A673 (cell line): ENCODE measurements around the gene PELI1. TPM values are rescaled to one million over a fixed set of nuclear protein-coding genes. Genes with fewer than 3 reads are reported as not detected.

Experiments
- BruUV-seq: library from RNA; stranded (reverse); fragments of 400-500 nt; replicated peaks from 2 replicates; lab custom pipeline; 2021; lab: Mats Ljungman, UMichigan
- CTCF ChIA-PET: fragments of 300-600 bp; sonication (Branson Sonifier 250); formaldehyde crosslinking; loops from one replicate; lab custom pipeline; 2022; ENCODE audit warnings: antibody characterized with exemption; lab: Charles Lee
- POLR2A ChIA-PET: fragments of 300-600 bp; sonication (Branson Sonifier 250); formaldehyde crosslinking; loops from one replicate; lab custom pipeline; 2022; ENCODE audit warnings: antibody characterized with exemption; ENCODE audit not compliant: low non-redundant PET; lab: Charles Lee
- DNase-seq: peaks from one replicate; pipeline ENCODE4 v3.0.0-alpha.2; 2015; ENCODE audit warnings: low spot score
- H3K27ac ChIP-seq: fragments of 200-600 bp; sonication (generic); 2 replicates; pipeline ENCODE4 v1.5.1; 2016; ENCODE audit warnings: mixed run types, low read depth, mild to moderate bottlenecking, mixed read lengths, antibody characterized with exemption, low read length; ENCODE audit not compliant: poor library complexity, severe bottlenecking
- H3K27me3 ChIP-seq: fragments of 200-600 bp; sonication (generic); replicated peaks from 2 replicates; pipeline ENCODE4 v1.6.1; 2017; ENCODE audit warnings: mixed run types, low read depth, mild to moderate bottlenecking, mixed read lengths, antibody characterized with exemption, low read length; ENCODE audit not compliant: insufficient read depth, poor library complexity
- H3K36me3 ChIP-seq: fragments of 200-600 bp; sonication (generic); 2 replicates; pipeline ENCODE4 v1.6.1; 2016; ENCODE audit warnings: mixed run types, mild to moderate bottlenecking, mixed read lengths, antibody characterized with exemption, low read length; ENCODE audit not compliant: insufficient read depth, poor library complexity, severe bottlenecking
- H3K4me1 ChIP-seq: fragments of 200-600 bp; sonication (generic); 2 replicates; pipeline ENCODE4 v1.6.1; 2017; ENCODE audit warnings: mixed run types, mild to moderate bottlenecking, mixed read lengths, antibody characterized with exemption, low read length; ENCODE audit not compliant: insufficient read depth, poor library complexity, severe bottlenecking
- H3K4me3 ChIP-seq: fragments of 200-600 bp; sonication (generic); 2 replicates; pipeline ENCODE4 v1.5.1; 2016; ENCODE audit warnings: low read depth, mixed run types, mild to moderate bottlenecking, mixed read lengths, low read length; ENCODE audit not compliant: poor library complexity, severe bottlenecking
- H3K9me3 ChIP-seq: fragments of 200-600 bp; sonication (generic); 2 replicates; pipeline ENCODE4 v1.6.1; 2016; ENCODE audit warnings: mixed run types, low read depth, mild to moderate bottlenecking, mixed read lengths, antibody characterized with exemption, low read length; ENCODE audit not compliant: poor library complexity, severe bottlenecking
- CTCF ChIP-seq: fragments of 300-800, 200-600 bp; sonication (generic); conservative IDR thresholded peaks from 2 replicates; pipeline ENCODE4 v1.5.1; 2017; ENCODE audit warnings: low read depth, mild to moderate bottlenecking, antibody characterized with exemption, low read length, moderate library complexity, mixed read lengths
- EZH2 ChIP-seq: fragments of 200-600 bp; sonication (generic); IDR thresholded peaks from 2 replicates; pipeline ENCODE4 v1.6.1; 2017; ENCODE audit warnings: borderline replicate concordance, low read depth, mild to moderate bottlenecking, mixed read lengths, antibody characterized with exemption, low read length; ENCODE audit not compliant: poor library complexity, severe bottlenecking
- intact Hi-C: fragments of 100-400 bp; cut with micrococcal nuclease; formaldehyde crosslinking; loops from one replicate; pipeline ENCODE4 v1.10.0; 2022; ENCODE audit not compliant: unreplicated experiment
- total RNA-seq: library from RNA; stranded (reverse); gene quantifications from 2 replicates; pipeline ENCODE4 v1.2.3, GENCODE V29; 2021

PELI1 gene
- total RNA-seq, 1 experiment from 2014 or later, result 35.1 TPM

- H3K27ac ChIP-seq, result no peak overlapping the region
- BruUV-seq, result no TSS peak
- peaks cover 8% of the 10 kb centered on the region for H3K4me1 ChIP-seq
- CTCF ChIA-PET, result no interaction called here
- no peaks in the 10 kb centered on the region for H3K36me3 ChIP-seq
- no peak for TF ChIP-seq CTCF
- no peak for TF ChIP-seq EZH2
- intact Hi-C loops, result no loop called here
- POLR2A ChIA-PET, result no interaction called here
- no peaks in the 10 kb centered on the region for H3K9me3 ChIP-seq
- H3K4me3 ChIP-seq, result no peak overlapping the region
- no peaks in the 10 kb centered on the region for H3K27me3 ChIP-seq
- DNase-seq, result no peak
These were observed 35.5 kb downstream of the PELI1 start for GRCh38 chr2:64108666-64109241.

DNA sequence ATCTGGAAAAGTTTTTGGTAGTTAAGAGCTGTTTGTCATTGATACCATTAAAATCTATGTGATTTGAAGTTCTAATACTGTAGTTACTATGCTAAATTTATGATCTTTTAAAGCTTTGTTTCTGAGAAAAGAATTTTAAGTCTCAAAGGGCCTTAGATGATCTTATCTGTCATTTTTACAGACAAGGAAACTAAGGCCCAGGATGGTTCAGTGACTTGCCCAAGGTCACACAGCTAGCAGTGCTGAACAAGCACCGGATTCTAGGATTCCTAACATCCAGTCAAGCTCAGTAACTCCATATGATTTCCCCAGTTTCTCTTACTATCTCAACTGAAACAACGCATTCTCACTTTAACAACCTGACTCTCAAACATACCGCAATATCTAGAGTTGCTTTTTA is 37.7 kb downstream of the PELI1 start:
- no peak overlapping the region for H3K27ac ChIP-seq
- peaks cover 6% of the 10 kb centered on the region for H3K4me1 ChIP-seq
- POLR2A ChIA-PET, result interaction anchor here (0.6 to 0.7 kb wide), 2 partner anchors 221 to 1073 kb away, joined by 3 to 5 read pairs; no protein-coding TSS in a partner anchor
- no peaks in the 10 kb centered on the region for H3K9me3 ChIP-seq
- intact Hi-C loops, result no loop called here
- BruUV-seq, result no TSS peak
- no peak overlapping the region for H3K4me3 ChIP-seq
- no peaks in the 10 kb centered on the region for H3K36me3 ChIP-seq
- CTCF ChIA-PET, result no interaction called here
- DNase-seq, result no peak
- TF ChIP-seq EZH2 (no peak), CTCF (no peak)
- no peaks in the 10 kb centered on the region for H3K27me3 ChIP-seq

DNA sequence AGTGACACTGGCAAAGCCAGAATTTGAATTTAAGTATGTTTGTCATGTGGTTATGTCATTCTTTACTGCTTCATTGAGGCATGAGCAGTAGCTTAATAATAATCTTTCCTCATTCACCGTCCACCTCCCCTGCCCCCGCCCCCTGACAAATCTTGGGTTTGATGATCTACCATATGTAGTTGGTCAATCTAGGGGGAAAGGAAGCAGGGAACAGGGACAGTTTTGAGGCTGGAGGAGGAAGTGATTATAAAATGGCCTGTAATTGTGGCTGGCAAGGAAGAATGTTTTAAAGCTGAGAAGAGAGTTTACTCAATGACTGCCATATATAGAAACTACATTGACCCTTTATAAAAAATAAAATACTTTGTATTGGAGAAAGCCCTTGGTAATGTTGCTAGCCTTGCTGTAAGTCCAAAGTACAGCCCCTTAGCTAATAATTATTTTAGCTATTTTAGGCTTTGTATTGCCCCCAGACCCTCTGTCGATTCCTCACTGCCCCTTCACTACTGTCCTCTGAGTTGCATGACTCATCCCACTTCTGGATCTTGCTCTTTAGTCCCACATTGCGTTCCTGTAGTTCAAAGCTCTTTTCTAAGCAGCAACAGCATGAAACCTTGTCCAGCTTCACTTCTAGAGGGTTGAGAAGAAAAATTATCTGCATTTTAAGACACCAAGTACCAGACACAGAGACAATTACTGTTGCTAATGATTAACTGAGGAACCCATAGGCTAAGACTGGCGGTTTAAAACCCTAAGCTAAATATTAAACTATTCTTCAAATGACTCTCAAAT is 38.4 kb downstream of the PELI1 start:
- Histone ChIP-seq H3K4me3 (no peak overlapping the region), H3K9me3 (no peaks in the 10 kb centered on the region), H3K4me1 (peaks cover 3% of the 10 kb centered on the region), H3K27me3 (no peaks in the 10 kb centered on the region), H3K27ac (peak overlapping the region; percentile 1), H3K36me3 (no peaks in the 10 kb centered on the region)
- no peak for TF ChIP-seq EZH2
- no peak for TF ChIP-seq CTCF
- ChIA-PET CTCF (no interaction called here), POLR2A (interaction anchor here (0.6 to 0.7 kb wide), 2 partner anchors 221 to 1074 kb away, joined by 3 to 5 read pairs; no protein-coding TSS in a partner anchor)
- DNase-seq, result no peak
- no TSS peak for BruUV-seq
- intact Hi-C loops, result no loop called here
